GM12873 (cell line): Measurements from ENCODE around the gene ADM.

ENCODE experiments used
- TF ChIP-seq, protein P1 (sequence below): IDR thresholded peaks from 2 replicates; pipeline ENCODE4 v1.5.1; 2012; ENCODE audit warnings: low read depth, mild to moderate bottlenecking, moderate library complexity, low read length, control low read depth; ENCODE audit not compliant: insufficient read depth; ENCODE audit errors: missing control alignments

ADM gene

DNA sequence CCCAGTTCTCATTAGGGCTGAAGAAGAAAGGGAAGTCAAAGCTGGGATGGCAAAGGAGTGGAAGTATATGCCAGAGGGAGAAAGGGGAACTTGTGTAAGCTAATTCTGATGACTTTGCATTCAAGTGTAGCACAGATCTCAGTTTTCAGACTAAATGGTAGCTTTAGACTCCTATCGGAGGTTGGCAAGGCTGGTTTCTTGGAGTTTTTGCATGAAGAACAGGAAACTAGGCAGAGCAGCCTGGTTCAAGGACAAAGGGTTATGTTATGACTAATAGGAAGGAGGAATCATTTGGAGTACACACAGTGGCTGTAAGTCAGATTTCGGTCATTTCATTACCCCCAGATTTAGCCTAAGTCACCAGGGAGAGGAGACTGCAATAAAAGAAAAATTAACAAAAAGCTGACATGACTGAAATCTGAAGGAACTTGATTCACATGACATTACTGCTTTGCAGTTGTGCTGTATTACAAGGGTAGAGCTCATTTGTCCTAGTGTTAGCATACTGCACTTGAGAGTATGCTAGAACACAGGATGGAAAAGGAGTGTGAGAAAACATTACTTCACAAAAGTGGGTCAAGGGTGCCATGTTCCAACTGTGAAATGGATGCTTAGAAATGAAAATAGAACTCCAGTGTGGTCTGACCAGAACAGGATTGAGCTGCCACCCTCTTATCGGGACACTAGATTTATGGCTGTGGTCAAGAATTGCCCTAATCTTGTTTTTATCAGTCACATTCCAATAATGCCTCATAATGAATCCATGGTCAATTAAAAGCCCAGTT lies 23.6 kb downstream of the ADM start:
- TF ChIP-seq, protein P1, sequence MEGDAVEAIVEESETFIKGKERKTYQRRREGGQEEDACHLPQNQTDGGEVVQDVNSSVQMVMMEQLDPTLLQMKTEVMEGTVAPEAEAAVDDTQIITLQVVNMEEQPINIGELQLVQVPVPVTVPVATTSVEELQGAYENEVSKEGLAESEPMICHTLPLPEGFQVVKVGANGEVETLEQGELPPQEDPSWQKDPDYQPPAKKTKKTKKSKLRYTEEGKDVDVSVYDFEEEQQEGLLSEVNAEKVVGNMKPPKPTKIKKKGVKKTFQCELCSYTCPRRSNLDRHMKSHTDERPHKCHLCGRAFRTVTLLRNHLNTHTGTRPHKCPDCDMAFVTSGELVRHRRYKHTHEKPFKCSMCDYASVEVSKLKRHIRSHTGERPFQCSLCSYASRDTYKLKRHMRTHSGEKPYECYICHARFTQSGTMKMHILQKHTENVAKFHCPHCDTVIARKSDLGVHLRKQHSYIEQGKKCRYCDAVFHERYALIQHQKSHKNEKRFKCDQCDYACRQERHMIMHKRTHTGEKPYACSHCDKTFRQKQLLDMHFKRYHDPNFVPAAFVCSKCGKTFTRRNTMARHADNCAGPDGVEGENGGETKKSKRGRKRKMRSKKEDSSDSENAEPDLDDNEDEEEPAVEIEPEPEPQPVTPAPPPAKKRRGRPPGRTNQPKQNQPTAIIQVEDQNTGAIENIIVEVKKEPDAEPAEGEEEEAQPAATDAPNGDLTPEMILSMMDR, result no peak

DNA sequence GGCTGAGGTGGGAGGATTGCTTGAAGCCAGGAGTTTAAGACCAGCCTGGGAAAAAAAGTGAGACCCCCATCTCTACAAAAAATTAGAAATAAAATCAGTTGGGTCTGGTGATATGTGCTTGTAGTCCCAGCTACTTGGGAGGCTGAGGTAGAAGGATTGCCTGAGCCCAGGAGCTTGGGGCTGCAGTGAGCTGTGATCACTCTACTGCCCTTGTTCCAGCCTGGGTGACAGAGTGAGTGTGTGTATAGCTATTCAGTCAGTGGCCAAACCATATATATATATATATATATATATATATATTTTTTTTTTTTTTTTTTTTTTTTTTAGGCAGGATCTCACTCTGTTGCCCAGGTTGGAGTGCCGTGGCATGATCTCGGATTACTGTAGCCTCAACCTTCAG lies 24.5 kb downstream of the ADM start:
- TF ChIP-seq, protein P1, result no peak

DNA sequence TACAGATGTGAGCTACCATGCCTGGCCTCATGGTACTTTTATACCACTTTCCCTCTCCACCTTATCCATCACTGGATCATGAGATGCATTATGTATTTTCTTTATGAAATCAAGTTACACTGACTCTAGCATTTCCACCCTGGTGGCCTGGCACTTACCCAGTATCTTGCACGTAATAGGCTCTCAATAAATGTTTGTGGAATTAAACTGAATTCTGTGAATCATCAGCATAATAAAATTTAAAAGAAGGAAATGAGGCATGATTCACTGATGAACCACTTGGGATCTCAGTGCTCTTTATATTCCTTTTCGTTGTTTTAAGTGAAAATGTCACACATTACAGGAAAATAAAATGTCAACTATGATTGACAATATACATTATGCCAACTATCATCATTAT lies 25.1 kb downstream of the ADM start:
- TF ChIP-seq, protein P1, result no peak

DNA sequence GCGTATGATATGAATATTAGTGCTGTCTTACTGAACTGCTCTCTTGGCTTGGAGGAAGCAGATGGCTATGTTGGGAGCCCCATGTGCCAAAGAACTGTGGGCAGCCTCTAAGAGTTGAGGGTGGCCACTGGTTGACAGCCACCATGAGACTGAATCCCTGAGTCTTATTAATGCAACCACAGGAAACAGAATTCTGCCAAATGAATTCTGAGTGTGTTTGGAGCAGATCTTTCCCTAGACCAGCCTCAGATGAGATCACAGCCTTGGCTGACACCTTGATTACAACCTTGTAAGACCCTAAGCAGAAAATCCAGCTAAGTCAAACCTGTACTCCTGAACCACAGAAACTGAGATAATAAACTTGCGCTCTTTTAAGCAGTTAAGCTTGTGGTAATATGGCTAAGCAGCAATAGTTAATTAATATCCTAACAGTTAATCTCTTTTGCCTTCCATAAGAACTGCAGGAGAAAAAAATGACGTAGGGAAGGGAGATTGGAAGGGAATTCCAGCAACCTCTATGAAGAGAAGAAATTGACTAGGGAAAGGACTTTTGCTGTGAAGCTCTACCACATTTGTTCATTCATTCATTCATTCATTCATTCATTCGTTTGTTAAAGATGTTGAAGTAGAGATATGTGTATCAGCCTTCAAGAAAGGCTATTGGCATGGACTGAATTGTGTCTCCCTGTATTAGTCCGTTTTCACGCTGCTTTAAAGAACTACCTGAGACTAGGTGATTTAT lies 26.8 kb downstream of the ADM start:
- TF ChIP-seq, protein P1, result no peak

DNA sequence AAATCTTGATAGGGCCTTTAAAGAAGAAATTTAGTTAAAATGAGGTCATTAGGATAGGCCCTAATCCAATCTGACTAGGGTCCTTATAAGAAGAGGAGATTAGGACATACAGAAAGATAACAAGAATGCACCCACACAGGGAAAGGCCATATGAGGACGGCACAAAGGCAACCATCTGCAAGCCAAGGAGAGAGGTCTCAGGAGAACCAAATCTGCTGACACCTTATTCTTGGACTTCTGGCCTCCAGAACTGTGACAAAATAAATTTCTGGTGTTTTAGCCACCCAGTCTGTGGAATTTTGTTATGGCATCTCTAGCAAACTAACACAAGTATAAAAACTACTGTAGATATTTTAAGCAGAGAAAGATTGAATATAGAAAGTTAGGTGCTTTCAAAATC lies 28.6 kb downstream of the ADM start:
- TF ChIP-seq, protein P1, result no peak

DNA sequence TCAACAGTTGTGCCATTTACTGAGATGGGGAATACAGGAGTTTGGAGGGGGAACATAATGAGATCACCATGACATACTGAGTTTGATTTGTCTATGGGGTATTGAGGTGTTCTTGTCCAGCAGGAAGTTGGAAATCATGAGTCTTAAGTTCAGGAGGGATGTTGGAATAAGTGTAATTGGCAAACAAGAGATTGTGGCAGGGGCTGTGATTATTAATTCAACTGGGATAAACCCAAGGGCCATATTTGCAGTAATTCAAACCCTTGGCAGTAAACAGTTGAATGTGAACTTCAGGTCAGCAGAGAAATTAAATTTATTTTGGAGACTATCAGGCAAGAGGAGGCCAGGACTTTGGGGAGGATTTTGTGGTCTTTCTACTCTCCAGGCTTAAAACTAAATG lies 33.4 kb downstream of the ADM start:
- TF ChIP-seq, protein P1, result no peak

DNA sequence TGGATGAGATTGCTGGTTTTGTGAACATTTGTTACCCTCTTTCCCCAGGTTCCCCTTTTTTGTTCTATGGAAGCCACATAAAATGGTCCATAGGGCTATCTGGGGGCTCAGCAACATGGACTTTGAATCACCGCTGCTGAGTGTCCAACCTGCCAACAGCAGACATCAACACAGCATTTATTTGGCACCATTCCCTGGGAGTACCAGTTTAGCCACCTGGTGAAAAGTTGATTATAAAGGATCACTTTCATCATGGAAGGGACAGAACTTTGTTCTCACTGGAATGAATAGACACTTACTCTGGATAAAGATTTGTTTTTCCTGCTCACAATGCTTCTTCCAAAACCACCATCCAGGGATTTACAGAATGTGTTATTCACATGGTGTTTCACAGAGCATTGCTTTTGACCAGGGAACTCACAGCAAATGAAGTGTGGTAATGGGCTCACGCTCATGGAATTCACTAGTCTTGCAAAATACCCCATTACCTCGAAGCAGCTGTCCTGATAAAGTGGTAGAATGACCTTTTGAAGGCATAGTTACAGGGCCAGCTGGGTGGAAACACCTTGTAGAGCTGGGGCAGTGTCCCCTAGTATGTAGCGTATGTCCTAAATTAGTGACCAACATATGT lies 43.9 kb downstream of the ADM start:
- TF ChIP-seq, protein P1, result no peak
